Measurements from ENCODE around the gene MBD6.

Gene MBD6

GRCh38 chr12:57522011-57522886 is at the start of gene MBD6:
Gene MBD6, plus strand, starts transcription at chr12:57522824. Its CDS starts 1,480 bp downstream, at chr12:57524304.
- peak; percentile 99 for DNase-seq (ENCODE audit: low spot score)

GRCh38 chr12:57473392-57473791 is 49.2 kb upstream of the MBD6 start:
- no peak for DNase-seq (ENCODE audit: low spot score)

GRCh38 chr12:57473886-57474285 is 48.7 kb upstream of the MBD6 start:
- DNase-seq (ENCODE audit: low spot score), result no peak

- DNase-seq (ENCODE audit: low spot score), result no peak
Observed at GRCh38 chr12:57474430-57474829, 48.2 kb upstream of the MBD6 start.

- DNase-seq (ENCODE audit: low spot score), result no peak
Observed at GRCh38 chr12:57474862-57475261, 47.8 kb upstream of the MBD6 start.

GRCh38 chr12:57475271-57476161 is 47.1 kb upstream of the MBD6 start:
- DNase-seq (ENCODE audit: low spot score), result no peak

GRCh38 chr12:57476162-57476992 is 46.2 kb upstream of the MBD6 start:
- DNase-seq (ENCODE audit: low spot score), result peak; percentile 66

- no peak for DNase-seq (ENCODE audit: low spot score)
Observed at GRCh38 chr12:57476993-57477709, 45.5 kb upstream of the MBD6 start.

- no peak for DNase-seq (ENCODE audit: low spot score)
Observed at GRCh38 chr12:57477710-57478681, 44.6 kb upstream of the MBD6 start.

GRCh38 chr12:57479043-57479375 is 43.6 kb upstream of the MBD6 start:
- DNase-seq (ENCODE audit: low spot score), result no peak

- DNase-seq (ENCODE audit: low spot score), result no peak
Observed at GRCh38 chr12:57479376-57480115, 43.1 kb upstream of the MBD6 start, which contains the start of gene ARHGAP9. Gene ARHGAP9, minus strand, starts transcription at chr12:57479866. Its CDS starts 460 bp downstream, at chr12:57479406.

GRCh38 chr12:57481671-57482070 is 41.0 kb upstream of the MBD6 start:
- DNase-seq (ENCODE audit: low spot score), result no peak

GRCh38 chr12:57483466-57483865 is 39.2 kb upstream of the MBD6 start:
- DNase-seq (ENCODE audit: low spot score), result no peak

GRCh38 chr12:57485695-57486094 is 36.9 kb upstream of the MBD6 start:
- no peak for DNase-seq (ENCODE audit: low spot score)

GRCh38 chr12:57487055-57487596 is 35.5 kb upstream of the MBD6 start:
- no peak for DNase-seq (ENCODE audit: low spot score)

- DNase-seq (ENCODE audit: low spot score), result peak; percentile 92
Observed at GRCh38 chr12:57487597-57488401, 34.8 kb upstream of the MBD6 start, which contains the start of gene MARS1. Gene MARS1, plus strand, starts transcription at chr12:57488068. Its CDS starts 23 bp downstream, at chr12:57488091.

GRCh38 chr12:57488402-57489156 is 34.0 kb upstream of the MBD6 start:
- DNase-seq (ENCODE audit: low spot score), result no peak

Data from HuH-7 (cell line).